Calu3 (cell line): ENCODE measurements around the gene NAA15. TPM values are rescaled to one million over a fixed set of nuclear protein-coding genes. Genes with fewer than 3 reads are reported as not detected.

Source experiments
- BruUV-seq: library from RNA; stranded (reverse); fragments of 400-500 nt; replicated peaks from 2 replicates; lab custom pipeline; 2021; lab: Mats Ljungman, UMichigan
- CTCF ChIA-PET: fragments of 300-600 bp; sonication (Branson Sonifier 250); formaldehyde crosslinking; loops from one replicate; lab custom pipeline; 2022; ENCODE audit warnings: antibody characterized with exemption; lab: Charles Lee
- DNase-seq: peaks from one replicate; pipeline ENCODE4 v3.0.0; 2022
- H3K27ac Mint-ChIP-seq: one replicate; pipeline ENCODE4 v1.8.0; 2022; ENCODE audit warnings: mixed read lengths; ENCODE audit not compliant: unreplicated experiment
- H3K27me3 Mint-ChIP-seq: one replicate; pipeline ENCODE4 v1.8.0; 2022; ENCODE audit warnings: mixed read lengths; ENCODE audit not compliant: unreplicated experiment
- H3K36me3 Mint-ChIP-seq: one replicate; pipeline ENCODE4 v1.8.0; 2022; ENCODE audit warnings: mild to moderate bottlenecking, moderate library complexity, mixed read lengths; ENCODE audit not compliant: insufficient read depth, unreplicated experiment
- H3K4me1 Mint-ChIP-seq: one replicate; pipeline ENCODE4 v1.8.0; 2022; ENCODE audit warnings: mild to moderate bottlenecking, low read depth, mixed read lengths; ENCODE audit not compliant: unreplicated experiment
- H3K4me3 Mint-ChIP-seq: one replicate; pipeline ENCODE4 v1.8.0; 2022; ENCODE audit warnings: mild to moderate bottlenecking, low read depth, moderate library complexity, mixed read lengths; ENCODE audit not compliant: unreplicated experiment
- H3K9me3 Mint-ChIP-seq: one replicate; pipeline ENCODE4 v1.8.0; 2022; ENCODE audit warnings: low read depth, mixed read lengths; ENCODE audit not compliant: unreplicated experiment
- intact Hi-C: fragments of 100-400 bp; cut with micrococcal nuclease; formaldehyde crosslinking; loops from one replicate; pipeline ENCODE4 v1.10.0; 2022; ENCODE audit not compliant: unreplicated experiment
- total RNA-seq: library from RNA; stranded (reverse); gene quantifications from 2 replicates; pipeline ENCODE4 v1.2.3, GENCODE V29; 2022
- TF ChIP-seq, protein P1 (sequence below): fragments of 200-600 bp; IDR thresholded peaks from one replicate; pipeline ENCODE4 v1.8.0; 2022; ENCODE audit warnings: antibody characterized with exemption; ENCODE audit not compliant: unreplicated experiment

NAA15 gene
- total RNA-seq, 1 experiment from 2014 or later, result 45.2 TPM

DNA sequence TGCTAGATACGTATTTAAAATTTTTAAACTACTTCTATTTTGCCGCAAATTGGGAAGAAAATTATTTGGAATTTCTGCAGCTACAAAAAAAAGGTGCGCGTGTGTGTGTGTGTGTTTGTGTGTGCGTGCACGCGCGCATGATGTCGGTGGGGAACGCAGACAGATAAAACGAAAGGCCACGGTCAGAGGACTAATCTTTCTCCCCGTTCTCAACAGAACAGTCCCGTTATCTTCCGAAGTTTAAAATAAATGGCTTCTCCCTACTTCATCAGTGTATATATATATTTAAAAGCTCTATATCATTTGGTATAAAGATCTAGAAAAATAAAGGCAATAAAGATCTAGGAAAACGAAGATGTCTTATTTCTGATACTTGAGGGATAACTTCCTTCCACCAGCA, 22.8 kb upstream of the NAA15 start:
- Mint-ChIP-seq H3K4me1 (no peaks in the 10 kb centered on the region), H3K4me3 (no peak overlapping the region), H3K36me3 (peaks cover 7% of the 10 kb centered on the region), H3K9me3 (no peaks in the 10 kb centered on the region), H3K27ac (no peak overlapping the region), H3K27me3 (peaks cover 12% of the 10 kb centered on the region)
- TF ChIP-seq, protein P1, sequence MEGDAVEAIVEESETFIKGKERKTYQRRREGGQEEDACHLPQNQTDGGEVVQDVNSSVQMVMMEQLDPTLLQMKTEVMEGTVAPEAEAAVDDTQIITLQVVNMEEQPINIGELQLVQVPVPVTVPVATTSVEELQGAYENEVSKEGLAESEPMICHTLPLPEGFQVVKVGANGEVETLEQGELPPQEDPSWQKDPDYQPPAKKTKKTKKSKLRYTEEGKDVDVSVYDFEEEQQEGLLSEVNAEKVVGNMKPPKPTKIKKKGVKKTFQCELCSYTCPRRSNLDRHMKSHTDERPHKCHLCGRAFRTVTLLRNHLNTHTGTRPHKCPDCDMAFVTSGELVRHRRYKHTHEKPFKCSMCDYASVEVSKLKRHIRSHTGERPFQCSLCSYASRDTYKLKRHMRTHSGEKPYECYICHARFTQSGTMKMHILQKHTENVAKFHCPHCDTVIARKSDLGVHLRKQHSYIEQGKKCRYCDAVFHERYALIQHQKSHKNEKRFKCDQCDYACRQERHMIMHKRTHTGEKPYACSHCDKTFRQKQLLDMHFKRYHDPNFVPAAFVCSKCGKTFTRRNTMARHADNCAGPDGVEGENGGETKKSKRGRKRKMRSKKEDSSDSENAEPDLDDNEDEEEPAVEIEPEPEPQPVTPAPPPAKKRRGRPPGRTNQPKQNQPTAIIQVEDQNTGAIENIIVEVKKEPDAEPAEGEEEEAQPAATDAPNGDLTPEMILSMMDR, result no peak
- CTCF ChIA-PET, result no interaction called here
- DNase-seq, result no peak
- no TSS peak for BruUV-seq
- intact Hi-C loops, result no loop called here

DNA sequence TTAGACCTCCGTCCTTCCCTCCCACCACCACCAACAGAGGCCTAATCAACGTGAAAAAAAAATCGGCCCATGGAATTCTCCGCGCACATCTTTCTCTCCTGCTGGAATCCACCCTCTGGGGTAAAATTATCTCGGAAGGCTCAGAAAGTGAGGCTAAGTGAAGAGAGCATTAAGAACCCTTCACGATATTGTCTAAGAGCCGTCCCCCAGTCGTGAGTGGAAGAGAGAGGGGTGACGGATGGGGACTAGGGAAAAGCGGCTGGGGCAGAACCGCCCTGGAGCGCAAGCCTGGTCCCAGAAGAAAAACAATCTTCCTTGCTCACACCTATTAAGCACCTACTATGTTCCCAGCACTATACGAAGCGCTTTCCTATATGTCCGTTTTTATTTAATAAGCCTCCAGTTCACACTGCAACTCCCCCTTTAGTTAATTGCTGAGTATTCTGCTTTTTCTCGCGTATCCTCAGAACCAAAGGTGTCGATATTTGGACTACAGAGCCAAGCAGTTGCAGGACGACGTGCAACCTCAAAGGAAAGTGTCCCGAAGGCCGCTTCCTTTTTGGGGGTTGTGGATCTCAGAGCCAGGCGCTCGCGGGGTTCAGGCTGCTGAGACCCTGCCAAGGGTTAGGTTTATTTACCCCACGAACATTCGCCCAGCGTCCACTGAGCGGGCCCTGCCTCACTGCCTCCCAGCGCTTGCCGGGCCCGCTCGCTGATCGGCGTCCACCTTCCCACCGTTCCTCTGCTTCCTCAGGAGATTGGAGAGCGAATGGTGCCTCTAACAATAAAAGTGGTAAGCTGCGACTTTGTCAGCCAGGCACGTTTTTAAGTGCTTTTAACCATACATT, 22.2 kb upstream of the NAA15 start:
- CTCF ChIA-PET, result no interaction called here
- intact Hi-C loops, result no loop called here
- Mint-ChIP-seq H3K27ac (no peak overlapping the region), H3K4me3 (peak overlapping the region; percentile 58), H3K36me3 (peaks cover 7% of the 10 kb centered on the region), H3K9me3 (no peaks in the 10 kb centered on the region), H3K27me3 (peaks cover 12% of the 10 kb centered on the region), H3K4me1 (no peaks in the 10 kb centered on the region)
- peak; percentile 1 for DNase-seq
- no TSS peak for BruUV-seq
- TF ChIP-seq, protein P1, result no peak

DNA sequence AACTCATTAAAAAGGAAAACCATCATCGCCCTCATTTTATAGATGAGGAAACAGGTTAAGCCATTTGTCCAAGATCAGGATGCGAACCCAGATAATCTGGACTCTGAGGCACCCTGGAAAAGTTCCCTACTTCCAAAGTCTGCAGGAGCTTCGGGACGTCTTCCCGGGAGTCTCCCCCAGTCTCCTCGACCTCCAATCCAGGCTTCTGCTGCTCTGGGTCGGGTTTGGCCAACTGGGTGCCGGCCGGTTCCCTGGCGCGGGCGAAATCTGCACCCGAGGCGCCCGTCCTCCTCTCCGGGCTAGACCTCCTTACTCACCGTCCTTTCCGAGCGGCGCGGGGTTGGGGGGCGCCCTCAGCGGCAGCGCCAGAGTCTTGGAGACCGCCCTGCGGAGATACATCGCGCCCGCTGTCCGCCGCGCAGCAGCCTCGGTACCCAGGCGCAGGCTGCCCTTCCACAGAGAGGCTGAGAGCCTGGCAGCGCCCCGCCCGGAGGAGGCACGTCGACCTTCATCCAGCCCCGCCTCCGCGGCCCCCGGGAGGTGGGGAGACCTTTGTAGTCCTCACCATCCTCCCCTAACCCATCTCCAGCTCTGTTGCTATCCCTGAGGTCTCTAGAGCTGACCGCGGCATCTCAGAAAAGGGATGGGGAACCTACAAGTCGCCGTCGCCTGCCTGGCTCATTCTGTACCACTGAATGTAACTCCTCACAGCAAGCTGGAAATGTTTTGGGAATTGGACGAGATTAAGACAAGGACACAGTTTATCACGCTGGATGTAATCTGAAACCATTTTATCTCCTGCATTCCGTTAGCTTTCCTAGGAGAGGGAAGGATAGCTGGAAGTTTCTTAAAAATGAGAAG, 21.3 kb upstream of the NAA15 start, which contains the start of gene MGARP:
Gene MGARP, minus strand, starts transcription at position 466 of the 861 bp plus-strand sequence. Its CDS starts 67 bp downstream, at position 399.
- H3K36me3 Mint-ChIP-seq, result peaks cover 7% of the 10 kb centered on the region
- BruUV-seq, result no TSS peak
- H3K27ac Mint-ChIP-seq, result no peak within 1 kb of the TSS
- TF ChIP-seq, protein P1, result no peak
- peaks cover 12% of the 10 kb centered on the region for H3K27me3 Mint-ChIP-seq
- CTCF ChIA-PET, result no interaction called here
- no peaks in the 10 kb centered on the region for H3K9me3 Mint-ChIP-seq
- no peaks in the 10 kb centered on the region for H3K4me1 Mint-ChIP-seq
- peak; percentile 1 for DNase-seq
- intact Hi-C loops, result no loop called here
- H3K4me3 Mint-ChIP-seq, result peak within 1 kb of the TSS; percentile 58

DNA sequence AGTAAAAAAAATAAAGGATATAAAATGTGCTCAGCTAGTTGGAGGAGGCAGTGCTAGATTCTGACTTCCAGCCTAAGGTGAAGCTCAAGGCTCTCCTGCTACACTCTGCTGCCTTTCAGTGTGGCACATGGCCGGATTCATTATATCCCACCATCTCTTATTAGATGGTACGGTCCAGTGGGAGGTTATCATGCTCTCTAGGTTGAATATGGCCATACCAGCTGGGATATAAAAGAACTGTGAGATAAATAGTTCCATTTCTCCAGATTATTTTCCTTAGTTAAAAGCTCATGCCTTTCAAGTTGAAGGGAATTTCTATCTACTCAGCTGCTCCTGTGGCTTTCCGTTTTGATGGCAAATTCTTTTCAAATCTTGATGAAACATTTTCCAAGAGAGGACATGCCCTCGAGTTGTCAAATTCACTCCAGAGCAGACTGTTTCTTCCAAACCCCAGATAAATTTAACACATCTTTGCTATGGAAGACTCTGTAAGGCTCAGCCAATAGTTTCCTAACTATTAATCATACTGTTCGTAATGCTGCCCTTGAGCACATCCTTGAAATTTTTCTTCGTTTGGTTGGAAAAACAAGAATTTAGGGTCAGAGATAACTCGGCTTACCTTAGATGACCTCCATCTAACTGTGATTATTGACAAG, 19.1 kb upstream of the NAA15 start:
- Mint-ChIP-seq H3K36me3 (peaks cover 7% of the 10 kb centered on the region), H3K4me3 (no peak overlapping the region), H3K4me1 (no peaks in the 10 kb centered on the region), H3K27me3 (peaks cover 12% of the 10 kb centered on the region), H3K27ac (no peak overlapping the region), H3K9me3 (no peaks in the 10 kb centered on the region)
- CTCF ChIA-PET, result interaction anchor here (3.3 kb wide), 1 partner anchor 14 kb away, joined by 13 read pairs; no protein-coding TSS in a partner anchor
- TF ChIP-seq, protein P1, result no peak
- intact Hi-C loops, result no loop called here
- no peak for DNase-seq
- BruUV-seq, result no TSS peak
